ENCODE measurements around the gene TIMM44. TPM values are rescaled to one million over a fixed set of nuclear protein-coding genes. Genes with fewer than 3 reads are reported as not detected.

The TIMM44 gene
- total and polyA plus RNA-seq, 2 of the 8 experiments (the other 6 are each of a cell fraction or from before 2014, with no cell fraction given): 131 to 150 TPM

DNA sequence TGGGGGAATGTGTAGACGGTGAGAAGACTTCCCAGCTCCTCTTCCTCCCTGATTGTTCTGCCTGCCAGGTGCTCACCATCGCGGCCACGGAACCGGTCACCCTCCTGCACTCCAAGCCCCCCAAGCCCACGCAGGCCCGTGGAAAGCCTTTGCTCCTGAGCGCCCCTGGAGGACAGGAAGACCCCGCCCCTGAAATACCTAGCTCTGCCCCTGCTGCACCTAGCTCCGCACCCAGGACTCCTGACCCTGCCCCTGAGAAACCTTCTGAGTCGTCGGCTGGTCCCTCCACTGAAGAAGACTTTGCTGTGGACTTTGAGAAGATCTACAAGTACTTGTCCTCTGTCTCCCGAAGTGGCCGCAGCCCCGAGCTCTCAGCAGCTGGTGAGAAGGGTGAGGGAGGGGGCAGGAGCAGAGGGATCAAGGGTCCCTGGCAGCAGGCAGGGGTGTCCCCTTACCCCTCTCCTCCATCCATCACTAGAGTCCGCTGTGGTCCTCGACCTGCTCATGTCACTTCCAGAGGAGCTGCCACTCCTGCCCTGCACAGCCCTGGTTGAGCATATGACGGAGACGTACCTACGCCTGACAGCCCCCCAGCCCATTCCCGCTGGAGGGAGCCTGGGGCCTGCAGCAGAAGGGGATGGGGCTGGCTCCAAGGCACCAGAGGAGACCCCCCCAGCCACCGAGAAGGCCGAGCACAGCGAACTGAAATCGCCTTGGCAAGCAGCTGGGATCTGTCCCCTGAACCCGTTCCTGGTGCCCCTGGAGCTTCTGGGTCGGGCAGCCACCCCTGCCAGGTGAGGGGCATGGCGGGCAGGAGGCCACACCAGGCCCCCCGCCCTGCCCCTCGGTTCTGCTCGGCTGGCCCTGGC lies 21.3 kb downstream of the TIMM44 start:
- peaks cover 5 to 18% (median 16%) of the 10 kb centered on the region in 4 experiments; a peak in 6 of 7 replicates for H3K27me3 ChIP-seq (replicated peaks in 1 of 4; ENCODE audit: control insufficient read depth in 3 of 4, extremely low read depth in 1 of 4, insufficient read depth in 3 of 4, low read length in 3 of 4)
- no peak overlapping the region for H4K5ac ChIP-seq (ENCODE audit: insufficient read length, low read depth, low read length)
- H2BK20ac ChIP-seq (ENCODE audit: low read length): no peak overlapping the region
- no peak overlapping the region for H3K4ac ChIP-seq (replicated peaks; ENCODE audit: insufficient read length, low read depth, low read length)
- H2BK15ac ChIP-seq (ENCODE audit: low read length): no peak overlapping the region
- H3K18ac ChIP-seq (ENCODE audit: extremely low read depth, low read length): no peak overlapping the region
- H2AFZ ChIP-seq (ENCODE audit: low read length): no peak overlapping the region
- no peak overlapping the region for H2BK12ac ChIP-seq (ENCODE audit: low read depth, low read length)
- no peak overlapping the region for H3K23ac ChIP-seq (ENCODE audit: insufficient read length)
- no peak overlapping the region for H3K9ac ChIP-seq (replicated peaks in 1 of 4; ENCODE audit: extremely low read depth in 1 of 4, low read depth in 3 of 4, low read length in 3 of 4)
- no peak overlapping the region for H4K91ac ChIP-seq (replicated peaks; ENCODE audit: insufficient read length, low read length)
- H3K23me2 ChIP-seq (ENCODE audit: low read depth, low read length): peaks cover 20% of the 10 kb centered on the region
- no peak overlapping the region for H4K8ac ChIP-seq (ENCODE audit: extremely low read depth, insufficient read depth, low read length)
- no peaks in the 10 kb centered on the region for H3K79me1 ChIP-seq (ENCODE audit: low read depth, low read length)
- FAIRE-seq (no peak), DNase-seq (ENCODE audit: low read depth in 1 of 2, low spot score in 2 of 2) (no peak)
- H4K20me1 ChIP-seq (replicated peaks in 1 of 2; ENCODE audit: control insufficient read depth in 1 of 2, insufficient read depth in 2 of 2, low read length in 2 of 2): peaks cover 10 to 15% of the 10 kb centered on the region in 2 experiments
- no peaks in the 10 kb centered on the region for H3K9me3 ChIP-seq (ENCODE audit: insufficient read depth in 2 of 2, low read depth in 1 of 2, low read length in 1 of 2)
- no peak overlapping the region for H3K27ac ChIP-seq (ENCODE audit: low read depth, low read length)
- ChIA-PET CTCF (ENCODE audit: partially characterized antibody) (interaction anchor here (0.6 to 9.0 kb wide), 11 partner anchors 13 to 130 kb away, joined by 3 to 112 read pairs (median 4); partner anchors contain the start of genes CCL25, PRR36 and TIMM44), POLR2A (ENCODE audit: partially characterized antibody) (interaction anchor here (0.6 to 10.6 kb wide), 8 partner anchors 8 to 281 kb away, joined by 3 to 106 read pairs (median 8); partner anchors contain the start of genes MAP2K7 and TIMM44)
- H3K4me3 ChIP-seq (ENCODE audit: extremely low read depth in 1 of 4, insufficient read depth in 2 of 4, low read depth in 3 of 4, low read length in 4 of 4): no peak overlapping the region
- no peak overlapping the region; a peak in 1 of 4 replicates for H3K4me2 ChIP-seq (ENCODE audit: insufficient read depth in 1 of 2, low read depth in 2 of 2, low read length in 2 of 2)
- no peak overlapping the region for H2BK120ac ChIP-seq (replicated peaks; ENCODE audit: low read depth, low read length)
- H3K4me1 ChIP-seq (replicated peaks in 1 of 4; ENCODE audit: control insufficient read depth in 3 of 4, insufficient read depth in 4 of 4, low read length in 3 of 4): peaks cover 0 to 25% (median 12%) of the 10 kb centered on the region in 4 experiments; a peak in 5 of 7 replicates
- H2AK5ac ChIP-seq (ENCODE audit: low read depth, low read length): no peak overlapping the region
- H3K14ac ChIP-seq (ENCODE audit: insufficient read length): no peak overlapping the region
- WGBS, 2 experiments (ENCODE audit: extremely low coverage in 1 of 2, insufficient coverage in 1 of 2, insufficient read length in 1 of 2, insufficient replicate concordance in 2 of 2, low coverage in 1 of 2, low lambda C conversion rate in 2 of 2, missing lambda C conversion rate in 1 of 2): 93% methylated on average over 31 of the region's 31 CpGs; no CpG with 5 or more reads in 1 of the 2 experiments
- no peak overlapping the region for H2BK5ac ChIP-seq (ENCODE audit: low read depth, low read length)
- TF ChIP-seq, protein P1, sequence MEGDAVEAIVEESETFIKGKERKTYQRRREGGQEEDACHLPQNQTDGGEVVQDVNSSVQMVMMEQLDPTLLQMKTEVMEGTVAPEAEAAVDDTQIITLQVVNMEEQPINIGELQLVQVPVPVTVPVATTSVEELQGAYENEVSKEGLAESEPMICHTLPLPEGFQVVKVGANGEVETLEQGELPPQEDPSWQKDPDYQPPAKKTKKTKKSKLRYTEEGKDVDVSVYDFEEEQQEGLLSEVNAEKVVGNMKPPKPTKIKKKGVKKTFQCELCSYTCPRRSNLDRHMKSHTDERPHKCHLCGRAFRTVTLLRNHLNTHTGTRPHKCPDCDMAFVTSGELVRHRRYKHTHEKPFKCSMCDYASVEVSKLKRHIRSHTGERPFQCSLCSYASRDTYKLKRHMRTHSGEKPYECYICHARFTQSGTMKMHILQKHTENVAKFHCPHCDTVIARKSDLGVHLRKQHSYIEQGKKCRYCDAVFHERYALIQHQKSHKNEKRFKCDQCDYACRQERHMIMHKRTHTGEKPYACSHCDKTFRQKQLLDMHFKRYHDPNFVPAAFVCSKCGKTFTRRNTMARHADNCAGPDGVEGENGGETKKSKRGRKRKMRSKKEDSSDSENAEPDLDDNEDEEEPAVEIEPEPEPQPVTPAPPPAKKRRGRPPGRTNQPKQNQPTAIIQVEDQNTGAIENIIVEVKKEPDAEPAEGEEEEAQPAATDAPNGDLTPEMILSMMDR (IDR thresholded peaks at IDR 0.05; ENCODE audit: control extremely low read depth in 1 of 3, insufficient read depth in 1 of 3, low read depth in 1 of 3, low read length in 3 of 3): peak; percentile 5 to 36 (median 21); a peak in 2 of 4 replicates
- TF ChIP-seq MAFK (IDR thresholded peaks at IDR 0.05; ENCODE audit: low read depth, low read length): no peak
- TF ChIP-seq SIX5 (IDR thresholded peaks at IDR 0.05; ENCODE audit: low read depth, low read length): no peak
- TF ChIP-seq SIRT6 (IDR thresholded peaks at IDR 0.05; ENCODE audit: low read length): no peak
- TF ChIP-seq CBX5 (IDR thresholded peaks at IDR 0.05; ENCODE audit: low read depth, low read length): no peak
- TF ChIP-seq SRF (IDR thresholded peaks at IDR 0.05; ENCODE audit: low read depth, low read length): no peak
- TF ChIP-seq, protein P2, sequence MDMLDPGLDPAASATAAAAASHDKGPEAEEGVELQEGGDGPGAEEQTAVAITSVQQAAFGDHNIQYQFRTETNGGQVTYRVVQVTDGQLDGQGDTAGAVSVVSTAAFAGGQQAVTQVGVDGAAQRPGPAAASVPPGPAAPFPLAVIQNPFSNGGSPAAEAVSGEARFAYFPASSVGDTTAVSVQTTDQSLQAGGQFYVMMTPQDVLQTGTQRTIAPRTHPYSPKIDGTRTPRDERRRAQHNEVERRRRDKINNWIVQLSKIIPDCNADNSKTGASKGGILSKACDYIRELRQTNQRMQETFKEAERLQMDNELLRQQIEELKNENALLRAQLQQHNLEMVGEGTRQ (IDR thresholded peaks at IDR 0.05; ENCODE audit: low read length): no peak
- TF ChIP-seq FOSL1 (IDR thresholded peaks at IDR 0.05; ENCODE audit: insufficient read depth, low read depth, low read length): no peak
- no peaks in the 10 kb centered on the region for H3K79me2 ChIP-seq (ENCODE audit: control insufficient read depth in 1 of 2, insufficient read depth in 2 of 2, low read length in 2 of 2)
- peaks cover 0 to 3% (median 0%) of the 10 kb centered on the region in 4 experiments; a peak in 2 of 8 replicates for H3K36me3 ChIP-seq (ENCODE audit: control insufficient read depth in 2 of 4, insufficient read depth in 4 of 4, low read length in 3 of 4)
- H3K56ac ChIP-seq (replicated peaks; ENCODE audit: insufficient read length, low read depth, low read length): no peak overlapping the region
